Sigmoid colon (tissue), 7 donors: ENCODE results near the gene ZFPL1. TPM values are rescaled to one million over a fixed set of nuclear protein-coding genes. Genes with fewer than 3 reads are reported as not detected.

Experiments used
- DNase-seq: peaks from one replicate; pipeline ENCODE4 v3.0.0-alpha.2; 2019
- H3K27ac ChIP-seq, 4 donors: fragments of 200-600 bp; sonication (generic); one replicate each; pipeline ENCODE4 v1.5.1; 2016 to 2019; ENCODE audit warnings: mild to moderate bottlenecking in 1 of 4
- H3K27me3 ChIP-seq, 3 donors: fragments of 200-600 bp; sonication (generic); one replicate each; pipeline ENCODE4 v1.5.1; 2019; ENCODE audit warnings: mild to moderate bottlenecking in 1 of 3
- H3K36me3 ChIP-seq, 4 donors: fragments of 200-600 bp; sonication (generic); one replicate each; pipeline ENCODE4 v1.5.1; 2016 to 2019
- H3K4me1 ChIP-seq, 4 donors: fragments of 200-600 bp; sonication (generic); one replicate each; pipeline ENCODE4 v1.5.1; 2017 to 2019
- H3K4me3 ChIP-seq, 4 donors: fragments of 200-600 bp; sonication (generic); one replicate each; pipeline ENCODE4 v1.5.1; 2017 to 2019; ENCODE audit warnings: mild to moderate bottlenecking in 2 of 4, moderate library complexity in 1 of 4
- H3K9me3 ChIP-seq, 4 donors: fragments of 200-600 bp in 3 of 4; sonication (generic) in 3 of 4; one replicate each; pipeline versions ENCODE4 v1.5.1 to v1.6.1; 2013 to 2019
- EP300 ChIP-seq, 4 donors: sonication (generic); formaldehyde crosslinking; IDR thresholded peaks; one replicate each; pipeline ENCODE4 v1.6.1; 2017; ENCODE audit warnings: antibody characterized with exemption in 4 of 4
- POLR2A ChIP-seq, 2 donors: fragments of 450-650 bp; IDR thresholded peaks; one replicate each; pipeline ENCODE4 v1.6.1; 2016; ENCODE audit warnings: antibody characterized with exemption in 2 of 2, mild to moderate bottlenecking in 2 of 2, moderate library complexity in 2 of 2
- POLR2AphosphoS5 ChIP-seq, 4 donors: sonication (generic); formaldehyde crosslinking; IDR thresholded peaks; one replicate each; pipeline ENCODE4 v1.6.1; 2017; ENCODE audit warnings: antibody characterized with exemption in 4 of 4
- WGBS, 2 donors: extraction: QIAGEN DNeasy Blood & Tissue Kit; methylation state at CpG; one replicate each; pipeline ENCODE4 v1.1.7; 2013; 5-methylcytosine and 5-hydroxymethylcytosine counted together
- intact Hi-C: fragments of 100-400 bp; cut with DNase I; formaldehyde crosslinking; loops from one replicate; pipeline ENCODE4 v1.15.1; 2023
- polyA plus RNA-seq, 3 donors: library from polyadenylated mRNA; stranded (reverse); fragments of 200-250 nt; gene quantifications; one replicate each; pipeline ENCODE4 v1.2.3, GENCODE V29; 2013
- total RNA-seq, 4 donors: library from RNA; depleted of rRNA; stranded (reverse); fragments of >200 nt; gene quantifications; one replicate each; pipeline ENCODE4 v1.1.0, GENCODE V29; 2016
- TF ChIP-seq, protein P1 (sequence below), 4 experiments: fragments of 450-650 bp in 3 of 4; fragments of 200-600 bp in 1 of 4; IDR thresholded peaks; one replicate each; pipeline ENCODE4 v1.5.1; 2016 to 2019; ENCODE audit warnings: antibody characterized with exemption in 4 of 4, mild to moderate bottlenecking in 3 of 4, moderate library complexity in 2 of 4
- donor health status: healthy with polysubstance abuse.
- donor health status: Bipolar disorder and iron deficiency.
- donor health status: healthy.

ZFPL1 gene
- total and polyA plus RNA-seq, 7 donors: 26.1 to 61.5 (median 38.8) TPM

DNA sequence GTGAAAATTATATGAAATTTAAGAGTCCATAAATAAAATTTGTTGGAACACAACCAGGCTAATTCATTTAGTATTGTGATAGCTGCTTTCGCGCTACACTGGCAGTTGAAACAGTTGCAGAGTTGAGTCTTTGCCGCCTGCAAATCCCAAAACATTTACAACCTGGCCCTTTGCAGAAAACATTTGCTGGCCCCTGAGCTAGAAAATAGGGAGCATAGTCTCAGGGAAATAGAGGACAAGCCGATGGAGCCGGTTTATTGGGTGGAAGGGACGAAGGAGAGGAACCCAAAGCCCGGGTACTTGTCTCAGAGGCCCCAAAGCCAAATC lies 43.5 kb upstream of the ZFPL1 start:
- no peak for DNase-seq
- H3K4me3 ChIP-seq: peak overlapping the region; percentile 50 to 76 (median 65)
- no peak for TF ChIP-seq EP300 (IDR thresholded peaks at IDR 0.05)
- no peak for TF ChIP-seq POLR2AphosphoS5 (IDR thresholded peaks at IDR 0.05)
- TF ChIP-seq, protein P1, sequence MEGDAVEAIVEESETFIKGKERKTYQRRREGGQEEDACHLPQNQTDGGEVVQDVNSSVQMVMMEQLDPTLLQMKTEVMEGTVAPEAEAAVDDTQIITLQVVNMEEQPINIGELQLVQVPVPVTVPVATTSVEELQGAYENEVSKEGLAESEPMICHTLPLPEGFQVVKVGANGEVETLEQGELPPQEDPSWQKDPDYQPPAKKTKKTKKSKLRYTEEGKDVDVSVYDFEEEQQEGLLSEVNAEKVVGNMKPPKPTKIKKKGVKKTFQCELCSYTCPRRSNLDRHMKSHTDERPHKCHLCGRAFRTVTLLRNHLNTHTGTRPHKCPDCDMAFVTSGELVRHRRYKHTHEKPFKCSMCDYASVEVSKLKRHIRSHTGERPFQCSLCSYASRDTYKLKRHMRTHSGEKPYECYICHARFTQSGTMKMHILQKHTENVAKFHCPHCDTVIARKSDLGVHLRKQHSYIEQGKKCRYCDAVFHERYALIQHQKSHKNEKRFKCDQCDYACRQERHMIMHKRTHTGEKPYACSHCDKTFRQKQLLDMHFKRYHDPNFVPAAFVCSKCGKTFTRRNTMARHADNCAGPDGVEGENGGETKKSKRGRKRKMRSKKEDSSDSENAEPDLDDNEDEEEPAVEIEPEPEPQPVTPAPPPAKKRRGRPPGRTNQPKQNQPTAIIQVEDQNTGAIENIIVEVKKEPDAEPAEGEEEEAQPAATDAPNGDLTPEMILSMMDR (IDR thresholded peaks at IDR 0.05): no peak
- TF ChIP-seq POLR2A (IDR thresholded peaks at IDR 0.05): no peak
- H3K9me3 ChIP-seq: no peaks in the 10 kb centered on the region
- peaks cover 13 to 58% (median 23%) of the 10 kb centered on the region in 4 donors for H3K36me3 ChIP-seq
- peaks cover 0 to 20% (median 17%) of the 10 kb centered on the region in 4 donors for H3K4me1 ChIP-seq
- WGBS, 2 donors: 4 to 20% methylated on average over 7 of the region's 7 CpGs
- H3K27ac ChIP-seq: peak overlapping the region; percentile 83 to 93 (median 91)
- no peaks in the 10 kb centered on the region for H3K27me3 ChIP-seq
- intact Hi-C loops: loop anchor here (1.0 kb wide), 1 partner anchor 13 kb away; the partner anchor contains the start of gene SNX15

DNA sequence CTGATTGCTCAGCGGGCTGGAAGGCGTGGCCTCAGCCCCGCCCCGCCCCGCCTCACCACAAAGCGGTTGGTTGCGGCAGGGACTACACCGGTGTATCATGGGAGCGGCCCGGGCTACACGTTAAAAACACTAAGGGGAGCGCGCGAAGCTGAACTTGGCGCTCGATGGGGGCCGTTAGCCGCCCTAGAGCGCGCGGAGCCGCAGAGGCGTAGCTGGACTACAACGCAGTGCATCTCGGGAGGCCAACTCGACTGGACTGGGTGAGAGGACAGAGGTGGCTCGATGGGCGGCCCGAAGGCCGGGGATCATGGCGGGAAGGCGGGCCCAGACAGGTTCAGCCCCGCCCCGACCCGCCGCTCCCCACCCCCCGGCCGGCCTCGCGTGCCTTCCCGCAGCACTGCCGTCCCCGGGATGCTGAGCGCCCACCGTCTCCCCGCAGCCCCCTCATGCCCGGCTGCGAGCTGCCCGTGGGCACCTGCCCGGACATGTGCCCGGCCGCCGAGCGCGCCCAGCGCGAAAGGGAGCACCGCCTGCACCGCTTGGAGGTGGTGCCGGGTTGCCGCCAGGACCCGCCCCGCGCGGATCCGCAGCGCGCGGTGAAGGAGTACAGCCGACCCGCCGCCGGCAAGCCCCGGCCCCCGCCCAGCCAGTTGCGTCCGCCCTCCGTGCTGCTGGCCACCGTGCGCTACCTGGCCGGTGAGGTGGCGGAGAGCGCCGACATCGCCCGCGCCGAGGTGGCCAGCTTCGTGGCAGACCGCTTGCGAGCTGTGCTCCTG lies 43.0 kb upstream of the ZFPL1 start, which contains the start of gene SAC3D1:
SAC3D1 (plus strand) TSS at position 364 of the 776 bp plus-strand sequence; CDS start at position 447, 83 bp downstream.
- peaks cover 9 to 58% (median 18%) of the 10 kb centered on the region in 4 donors for H3K36me3 ChIP-seq
- peak; percentile 94 for DNase-seq
- no peaks in the 10 kb centered on the region for H3K9me3 ChIP-seq
- intact Hi-C loops: loop anchor here (1.0 kb wide), 1 partner anchor 14 kb away; the partner anchor contains the start of gene SNX15
- H3K27me3 ChIP-seq: no peaks in the 10 kb centered on the region
- peaks cover 0 to 22% (median 17%) of the 10 kb centered on the region in 4 donors for H3K4me1 ChIP-seq
- H3K4me3 ChIP-seq: peak within 1 kb of the TSS; percentile 50 to 76 (median 65)
- WGBS, 2 donors: 0 to 1% methylated on average over 91 of the region's 91 CpGs
- peak within 1 kb of the TSS; percentile 83 to 93 (median 91) for H3K27ac ChIP-seq
- TF ChIP-seq POLR2AphosphoS5 (IDR thresholded peaks at IDR 0.05) (peak; percentile 52 to 81 (median 66)), EP300 (IDR thresholded peaks at IDR 0.05) (no peak)

DNA sequence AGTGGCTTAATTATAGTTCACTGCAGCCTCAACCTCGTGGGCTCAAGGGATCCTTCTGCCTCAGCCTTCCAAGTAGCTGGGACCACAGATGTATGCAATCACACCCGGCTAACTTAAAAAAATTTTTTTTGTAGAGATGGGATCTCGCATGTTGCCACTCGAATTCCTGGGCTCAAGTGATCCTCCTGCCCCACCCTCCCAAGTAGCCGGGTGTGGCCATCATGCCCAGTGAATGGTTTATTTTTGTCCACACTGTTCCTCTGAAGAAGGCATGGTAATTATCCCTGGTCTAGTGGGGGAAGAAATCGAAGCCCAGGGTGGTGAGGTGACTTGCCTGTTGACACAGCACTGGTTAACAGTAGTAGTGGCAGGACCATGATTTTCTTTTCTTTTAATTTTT lies 41.1 kb upstream of the ZFPL1 start:
- Histone ChIP-seq H3K4me1 (peaks cover 0 to 38% (median 26%) of the 10 kb centered on the region in 4 donors), H3K27me3 (no peaks in the 10 kb centered on the region), H3K27ac (no peak overlapping the region), H3K36me3 (peaks cover 3 to 40% (median 9%) of the 10 kb centered on the region in 4 donors), H3K9me3 (no peaks in the 10 kb centered on the region), H3K4me3 (no peak overlapping the region)
- 62 to 83% methylated on average over 6 of the region's 6 CpGs for WGBS, 2 donors
- no peak for DNase-seq
- TF ChIP-seq, protein P1 (IDR thresholded peaks at IDR 0.05): no peak
- TF ChIP-seq EP300 (IDR thresholded peaks at IDR 0.05): no peak
- TF ChIP-seq POLR2AphosphoS5 (IDR thresholded peaks at IDR 0.05): no peak
- TF ChIP-seq POLR2A (IDR thresholded peaks at IDR 0.05): no peak
- intact Hi-C loops: no loop called here

DNA sequence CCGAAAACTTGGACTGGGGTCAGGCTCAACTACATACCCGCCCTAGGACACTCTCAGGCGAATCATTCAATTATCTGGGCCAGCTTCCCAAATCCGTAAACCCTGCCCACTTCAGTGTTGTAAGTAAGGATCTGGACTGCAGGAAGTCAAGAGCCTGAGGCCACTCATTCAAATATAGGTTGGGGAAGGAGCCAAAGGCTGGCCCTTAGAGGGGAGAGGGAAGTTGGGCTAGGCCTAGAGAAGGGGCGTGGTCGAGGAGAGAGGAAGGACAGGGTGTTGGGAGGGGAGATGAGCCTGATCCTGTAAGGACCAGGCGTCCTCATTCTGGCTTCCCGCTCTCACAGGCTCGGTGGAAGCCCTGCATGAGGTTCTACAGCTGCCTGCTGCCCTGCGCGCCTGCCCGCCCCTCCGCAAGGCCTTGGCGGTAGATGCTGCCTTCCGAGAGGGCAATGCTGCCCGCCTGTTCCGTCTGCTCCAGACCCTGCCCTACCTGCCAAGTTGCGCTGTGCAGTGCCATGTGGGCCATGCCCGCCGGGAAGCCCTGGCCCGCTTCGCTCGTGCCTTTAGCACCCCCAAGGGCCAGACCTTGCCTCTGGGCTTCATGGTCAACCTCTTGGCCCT lies 40.0 kb upstream of the ZFPL1 start:
- H3K4me1 ChIP-seq: peaks cover 0 to 43% (median 31%) of the 10 kb centered on the region in 4 donors
- intact Hi-C loops: no loop called here

DNA sequence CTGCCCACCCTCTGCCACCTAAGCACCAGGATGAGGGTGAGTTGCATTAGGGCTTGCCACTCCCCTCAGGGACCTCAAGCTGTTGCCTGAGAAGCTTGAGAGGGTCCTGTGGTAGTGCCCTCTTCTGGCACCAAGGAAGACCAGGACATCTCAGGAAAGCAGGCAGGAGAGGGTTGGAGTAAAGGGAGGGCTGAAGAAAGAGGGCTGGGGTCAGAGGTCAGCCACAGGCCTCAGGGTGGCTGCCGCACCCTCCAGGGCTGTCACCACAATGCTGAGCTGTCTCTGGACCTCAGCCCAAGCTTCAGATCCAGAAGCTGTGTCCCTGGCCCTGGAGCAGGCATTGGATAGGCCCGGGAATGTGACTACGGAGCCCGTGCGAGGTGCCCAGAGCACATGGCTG lies 39.0 kb upstream of the ZFPL1 start:
- intact Hi-C loops: no loop called here
- Histone ChIP-seq H3K4me3 (no peak overlapping the region), H3K27ac (no peak overlapping the region), H3K4me1 (peaks cover 0 to 42% (median 31%) of the 10 kb centered on the region in 4 donors), H3K27me3 (no peaks in the 10 kb centered on the region), H3K36me3 (peaks cover 0 to 21% (median 0%) of the 10 kb centered on the region in 4 donors), H3K9me3 (no peaks in the 10 kb centered on the region)
- no peak for DNase-seq
- TF ChIP-seq EP300 (IDR thresholded peaks at IDR 0.05) (no peak), POLR2AphosphoS5 (IDR thresholded peaks at IDR 0.05) (no peak), POLR2A (IDR thresholded peaks at IDR 0.05) (no peak)
- TF ChIP-seq, protein P1 (IDR thresholded peaks at IDR 0.05): no peak
- WGBS, 2 donors: 88 to 93% methylated on average over 5 of the region's 5 CpGs

More for the DNA sequence above, 40.0 kb upstream of the ZFPL1 start:
- DNase-seq: peak; percentile 74
- peaks cover 0 to 29% (median 6%) of the 10 kb centered on the region in 4 donors for H3K36me3 ChIP-seq
- TF ChIP-seq EP300 (IDR thresholded peaks at IDR 0.05) (no peak), POLR2AphosphoS5 (IDR thresholded peaks at IDR 0.05) (no peak)
- no peaks in the 10 kb centered on the region for H3K9me3 ChIP-seq
- no peaks in the 10 kb centered on the region for H3K27me3 ChIP-seq
- H3K27ac ChIP-seq: no peak overlapping the region
- WGBS, 2 donors: 88 to 90% methylated on average over 23 of the region's 23 CpGs
- no peak overlapping the region for H3K4me3 ChIP-seq
